Mesodermal cell (in vitro differentiated cells): Measurements from ENCODE around the gene NIT1.

Source experiments
- H3K27ac ChIP-seq: 2 replicates; pipeline ENCODE4 v1.7.0; 2013; ENCODE audit warnings: mild to moderate bottlenecking, low read depth, low read length, moderate library complexity; ENCODE audit not compliant: severe bottlenecking
- H3K36me3 ChIP-seq: 2 replicates; pipeline ENCODE4 v1.7.1; 2013; ENCODE audit warnings: mild to moderate bottlenecking, low read length, moderate library complexity; ENCODE audit not compliant: control insufficient read depth, insufficient read depth
- H3K4me1 ChIP-seq: one replicate; pipeline ENCODE4 v1.7.1; 2013; ENCODE audit warnings: mild to moderate bottlenecking, low read length; ENCODE audit not compliant: insufficient read depth, control insufficient read depth, poor library complexity, severe bottlenecking
- H3K4me3 ChIP-seq: 2 replicates; pipeline ENCODE4 v1.7.0; 2013; ENCODE audit warnings: low read length, control low read depth, mild to moderate bottlenecking; ENCODE audit not compliant: insufficient read depth, poor library complexity, severe bottlenecking; ENCODE audit errors: extremely low read depth
- H3K9me3 ChIP-seq: 2 replicates; pipeline ENCODE4 v1.7.1; 2013; ENCODE audit warnings: mild to moderate bottlenecking, low read length, moderate library complexity; ENCODE audit not compliant: control insufficient read depth
- WGBS, 2 experiments: methylation state at CpG; one replicate each; pipeline ENCODE4 v1.1.5; 2013; ENCODE audit warnings: missing lambda C conversion rate in 2 of 2; ENCODE audit not compliant: insufficient coverage in 2 of 2; 5-methylcytosine and 5-hydroxymethylcytosine counted together

The NIT1 gene

GRCh38 chr1:161158316-161159010 lies 40.6 kb downstream of the NIT1 start:
- peak overlapping the region; percentile 68 for H3K27ac ChIP-seq
- peaks cover 53% of the 10 kb centered on the region for H3K36me3 ChIP-seq
- no peaks in the 10 kb centered on the region for H3K9me3 ChIP-seq
- peak overlapping the region; percentile 82 for H3K4me3 ChIP-seq
- H3K4me1 ChIP-seq, result peaks cover 4% of the 10 kb centered on the region
- WGBS, 2 experiments, result 82 to 96% methylated on average over 3 to 7 of the region's 9 CpGs

DNA sequence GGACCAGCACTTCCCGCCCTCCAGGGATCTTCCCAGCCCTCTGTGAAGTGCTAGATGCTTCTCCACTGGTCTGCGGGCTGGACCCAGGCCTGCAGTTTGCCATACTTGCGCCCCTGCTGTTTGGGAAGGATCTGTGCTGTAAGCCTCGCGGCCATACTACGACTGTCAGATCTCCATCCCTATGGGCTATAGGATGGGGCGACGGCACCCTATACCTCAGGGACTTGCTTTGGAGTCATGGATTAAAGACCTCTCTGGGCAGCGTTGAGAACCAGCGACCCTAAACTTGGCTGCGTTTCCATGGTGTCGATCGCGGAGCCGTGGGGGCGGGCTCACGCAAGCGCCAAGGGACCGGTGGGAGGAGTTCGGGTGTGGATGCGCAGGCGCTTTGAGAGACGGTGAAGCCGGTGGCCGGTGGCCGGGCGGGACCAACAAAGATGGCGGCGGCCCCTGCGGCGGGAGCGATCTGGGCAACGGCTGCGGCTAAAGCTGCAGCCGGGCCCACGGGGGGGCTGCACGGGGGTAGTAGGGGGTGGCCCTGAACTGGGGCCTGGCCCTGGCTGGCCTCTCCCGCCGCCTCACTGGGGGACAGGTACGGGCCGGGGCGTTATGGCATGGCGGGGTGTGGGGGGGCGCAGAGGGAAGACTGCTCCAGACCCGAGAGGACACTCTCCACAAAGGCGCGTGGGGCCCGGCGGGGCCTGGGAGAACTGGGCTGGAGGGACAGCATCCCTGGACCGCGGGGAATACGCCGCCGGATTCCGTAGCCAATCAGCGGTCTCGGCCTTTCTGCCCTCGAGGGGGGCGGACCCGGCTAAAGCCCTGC lies 41.4 kb downstream of the NIT1 start, which contains the start of gene USP21:
USP21 (plus strand) TSS at position 414 of the 826 bp plus-strand sequence. CDS start 1,141 bp downstream, outside the sequence.
- H3K27ac ChIP-seq, result peak within 1 kb of the TSS; percentile 68
- no peaks in the 10 kb centered on the region for H3K9me3 ChIP-seq
- peaks cover 62% of the 10 kb centered on the region for H3K36me3 ChIP-seq
- 3 to 5% methylated on average over 45 to 51 of the region's 60 CpGs for WGBS, 2 experiments
- peaks cover 4% of the 10 kb centered on the region for H3K4me1 ChIP-seq
- H3K4me3 ChIP-seq, result peak within 1 kb of the TSS; percentile 82

DNA sequence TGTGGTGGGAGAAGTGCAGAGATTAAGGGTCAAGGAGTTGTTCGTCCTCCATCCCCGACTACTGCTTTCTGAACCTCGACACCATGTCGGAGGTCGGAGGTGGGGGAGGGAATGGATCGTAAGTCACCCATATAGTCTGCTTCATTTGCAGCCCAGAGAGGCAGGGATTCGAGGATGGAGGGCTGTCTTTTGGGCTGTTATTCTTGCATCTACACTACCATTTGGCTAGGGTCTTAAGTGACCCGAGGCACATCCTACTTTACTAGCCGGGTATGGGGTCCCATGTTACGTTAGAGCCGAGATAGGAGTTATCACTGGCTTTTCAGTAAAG lies 42.0 kb downstream of the NIT1 start:
- peaks cover 62% of the 10 kb centered on the region for H3K36me3 ChIP-seq
- peak overlapping the region; percentile 82 for H3K4me3 ChIP-seq
- H3K27ac ChIP-seq, result no peak overlapping the region
- peaks cover 4% of the 10 kb centered on the region for H3K4me1 ChIP-seq
- 0 to 20% methylated on average over 1 to 7 of the region's 11 CpGs for WGBS, 2 experiments
- H3K9me3 ChIP-seq, result no peaks in the 10 kb centered on the region

DNA sequence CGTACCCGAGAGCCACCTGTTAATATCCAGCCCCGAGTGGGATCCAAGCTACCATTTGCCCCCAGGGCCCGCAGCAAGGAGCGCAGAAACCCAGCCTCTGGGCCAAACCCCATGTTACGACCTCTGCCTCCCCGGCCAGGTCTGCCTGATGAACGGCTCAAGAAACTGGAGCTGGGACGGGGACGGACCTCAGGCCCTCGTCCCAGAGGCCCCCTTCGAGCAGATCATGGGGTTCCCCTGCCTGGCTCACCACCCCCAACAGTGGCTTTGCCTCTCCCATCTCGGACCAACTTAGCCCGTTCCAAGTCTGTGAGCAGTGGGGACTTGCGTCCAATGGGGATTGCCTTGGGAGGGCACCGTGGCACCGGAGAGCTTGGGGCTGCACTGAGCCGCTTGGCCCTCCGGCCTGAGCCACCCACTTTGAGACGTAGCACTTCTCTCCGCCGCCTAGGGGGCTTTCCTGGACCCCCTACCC lies 42.8 kb downstream of the NIT1 start:
- peaks cover 62% of the 10 kb centered on the region for H3K36me3 ChIP-seq
- peaks cover 11% of the 10 kb centered on the region for H3K4me1 ChIP-seq
- H3K27ac ChIP-seq, result no peak overlapping the region
- WGBS, 2 experiments, result 93 to 97% methylated on average over 20 to 22 of the region's 22 CpGs
- H3K4me3 ChIP-seq, result peak overlapping the region; percentile 82
- H3K9me3 ChIP-seq, result no peaks in the 10 kb centered on the region

- Histone ChIP-seq H3K36me3 (peaks cover 59% of the 10 kb centered on the region), H3K4me3 (no peak overlapping the region), H3K27ac (peak overlapping the region; percentile 31), H3K4me1 (peaks cover 11% of the 10 kb centered on the region), H3K9me3 (no peaks in the 10 kb centered on the region)
- 91 to 92% methylated on average over 4 to 5 of the region's 5 CpGs for WGBS, 2 experiments
Observed at GRCh38 chr1:161161652-161162051, 43.7 kb downstream of the NIT1 start.

- Histone ChIP-seq H3K4me1 (peaks cover 11% of the 10 kb centered on the region), H3K27ac (peak overlapping the region; percentile 31), H3K36me3 (peaks cover 55% of the 10 kb centered on the region), H3K9me3 (no peaks in the 10 kb centered on the region), H3K4me3 (no peak overlapping the region)
- 88 to 90% methylated on average over 4 to 5 of the region's 7 CpGs for WGBS, 2 experiments
Observed at GRCh38 chr1:161162052-161162451, 44.1 kb downstream of the NIT1 start.

DNA sequence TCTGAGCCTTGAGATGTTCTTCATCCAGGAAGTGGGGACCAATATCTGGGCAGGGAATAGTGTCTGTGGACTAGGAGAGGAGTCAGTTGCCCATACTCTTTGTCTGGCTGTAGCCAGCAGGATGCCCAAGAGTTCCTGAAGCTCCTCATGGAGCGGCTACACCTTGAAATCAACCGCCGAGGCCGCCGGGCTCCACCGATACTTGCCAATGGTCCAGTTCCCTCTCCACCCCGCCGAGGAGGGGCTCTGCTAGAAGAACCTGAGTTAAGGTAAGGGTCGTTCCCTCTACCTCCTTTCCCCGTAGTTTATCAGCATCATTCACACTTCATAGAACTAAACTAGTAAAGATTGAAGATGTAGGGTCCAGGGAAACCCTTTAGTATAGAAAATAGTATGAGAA lies 44.9 kb downstream of the NIT1 start:
- peaks cover 11% of the 10 kb centered on the region for H3K4me1 ChIP-seq
- H3K4me3 ChIP-seq, result no peak overlapping the region
- H3K27ac ChIP-seq, result no peak overlapping the region
- 100% methylated on average over 6 to 8 of the region's 10 CpGs for WGBS, 2 experiments
- no peaks in the 10 kb centered on the region for H3K9me3 ChIP-seq
- peaks cover 48% of the 10 kb centered on the region for H3K36me3 ChIP-seq

GRCh38 chr1:161163793-161164192 lies 45.9 kb downstream of the NIT1 start:
- Histone ChIP-seq H3K36me3 (peaks cover 42% of the 10 kb centered on the region), H3K27ac (no peak overlapping the region)
- 60 to 98% methylated on average over 1 to 5 of the region's 5 CpGs for WGBS, 2 experiments

DNA sequence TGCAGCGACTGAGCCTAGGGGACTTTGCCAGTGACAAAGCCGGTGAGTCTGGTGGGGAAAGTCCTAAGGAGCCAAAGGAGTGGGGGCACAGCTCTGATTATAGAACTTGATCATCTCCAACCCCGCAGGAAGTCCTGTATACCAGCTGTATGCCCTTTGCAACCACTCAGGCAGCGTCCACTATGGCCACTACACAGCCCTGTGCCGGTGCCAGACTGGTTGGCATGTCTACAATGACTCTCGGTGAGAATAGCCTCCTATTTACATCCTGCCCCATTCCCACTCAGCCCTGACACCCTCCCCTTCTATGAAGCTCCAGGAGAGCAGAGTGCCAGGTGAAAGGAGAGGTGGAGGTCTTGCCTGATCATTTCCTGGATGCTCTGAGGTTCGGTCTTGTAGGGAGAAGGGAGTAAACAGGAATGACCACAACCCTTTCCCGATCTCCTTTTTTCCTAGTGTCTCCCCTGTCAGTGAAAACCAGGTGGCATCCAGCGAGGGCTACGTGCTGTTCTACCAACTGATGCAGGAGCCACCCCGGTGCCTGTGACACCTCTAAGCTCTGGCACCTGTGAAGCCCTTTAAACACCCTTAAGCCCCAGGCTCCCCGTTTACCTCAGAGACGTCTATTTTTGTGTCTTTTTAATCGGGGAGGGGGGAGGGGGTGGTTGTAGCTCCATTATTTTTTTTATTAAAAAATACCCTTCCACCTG lies 47.2 kb downstream of the NIT1 start:
- H3K36me3 ChIP-seq, result peaks cover 50% of the 10 kb centered on the region
- H3K4me1 ChIP-seq, result peaks cover 10% of the 10 kb centered on the region
- peak overlapping the region; percentile 87 for H3K4me3 ChIP-seq
- H3K9me3 ChIP-seq, result no peaks in the 10 kb centered on the region
- peak overlapping the region; percentile 96 for H3K27ac ChIP-seq
- 96% methylated on average over 8 to 10 of the region's 14 CpGs for WGBS, 2 experiments

More at GRCh38 chr1:161163793-161164192, 45.9 kb downstream of the NIT1 start:
- H3K9me3 ChIP-seq, result no peaks in the 10 kb centered on the region
- H3K4me1 ChIP-seq, result peaks cover 11% of the 10 kb centered on the region
- no peak overlapping the region for H3K4me3 ChIP-seq
